Measurements from ENCODE around the gene CRIP2.

Gene CRIP2

GRCh38 chr14:105489542-105490266 is 15.1 kb downstream of the CRIP2 start:
- DNase-seq: peak; percentile 89 to 91

- peak in 1 of 2 experiments; percentile 80 for DNase-seq
Measured at GRCh38 chr14:105490267-105490571, 15.6 kb downstream of the CRIP2 start.

- peak; percentile 100 for DNase-seq
Measured at GRCh38 chr14:105490572-105491365, 16.1 kb downstream of the CRIP2 start, which contains the start of gene TEDC1. TEDC1 (plus strand) TSS chr14:105491246; CDS start chr14:105491376, 130 bp downstream.

GRCh38 chr14:105491366-105491973 is 16.8 kb downstream of the CRIP2 start:
- DNase-seq: peak; percentile 53 to 65

- DNase-seq: no peak
Measured at GRCh38 chr14:105492031-105492970, 17.7 kb downstream of the CRIP2 start.

GRCh38 chr14:105492971-105493871 is 18.6 kb downstream of the CRIP2 start:
- no peak for DNase-seq

- DNase-seq: no peak
Measured at GRCh38 chr14:105493921-105494605, 19.4 kb downstream of the CRIP2 start.

- DNase-seq: no peak
Measured at GRCh38 chr14:105494606-105494929, 19.9 kb downstream of the CRIP2 start.

- DNase-seq: no peak
Measured at GRCh38 chr14:105495101-105495989, 20.7 kb downstream of the CRIP2 start.

- no peak for DNase-seq
Measured at GRCh38 chr14:105495990-105496830, 21.6 kb downstream of the CRIP2 start.

- no peak for DNase-seq
Measured at GRCh38 chr14:105496831-105497591, 22.4 kb downstream of the CRIP2 start.

- DNase-seq: no peak
Measured at GRCh38 chr14:105497671-105498429, 23.2 kb downstream of the CRIP2 start.

- DNase-seq: no peak
Measured at GRCh38 chr14:105498430-105499255, 24.0 kb downstream of the CRIP2 start.

GRCh38 chr14:105499256-105500035 is 24.8 kb downstream of the CRIP2 start:
- peak; percentile 48 to 59 for DNase-seq

- DNase-seq: no peak
Measured at GRCh38 chr14:105500036-105500725, 25.6 kb downstream of the CRIP2 start.
